Mammary microvascular endothelial cell (primary cell): ENCODE results near the gene NCCRP1. TPM values are rescaled to one million over a fixed set of nuclear protein-coding genes. Genes with fewer than 3 reads are reported as not detected.

ENCODE experiments used
- total RNA-seq: library from RNA; depleted of rRNA; stranded (reverse); fragments of >200 nt; gene quantifications from 2 replicates; pipeline ENCODE4 v1.2.3, GENCODE V29; 2015

NCCRP1 gene
- total RNA-seq: 0.15 TPM in 1 of 2 replicates, not detected in the other

DNA sequence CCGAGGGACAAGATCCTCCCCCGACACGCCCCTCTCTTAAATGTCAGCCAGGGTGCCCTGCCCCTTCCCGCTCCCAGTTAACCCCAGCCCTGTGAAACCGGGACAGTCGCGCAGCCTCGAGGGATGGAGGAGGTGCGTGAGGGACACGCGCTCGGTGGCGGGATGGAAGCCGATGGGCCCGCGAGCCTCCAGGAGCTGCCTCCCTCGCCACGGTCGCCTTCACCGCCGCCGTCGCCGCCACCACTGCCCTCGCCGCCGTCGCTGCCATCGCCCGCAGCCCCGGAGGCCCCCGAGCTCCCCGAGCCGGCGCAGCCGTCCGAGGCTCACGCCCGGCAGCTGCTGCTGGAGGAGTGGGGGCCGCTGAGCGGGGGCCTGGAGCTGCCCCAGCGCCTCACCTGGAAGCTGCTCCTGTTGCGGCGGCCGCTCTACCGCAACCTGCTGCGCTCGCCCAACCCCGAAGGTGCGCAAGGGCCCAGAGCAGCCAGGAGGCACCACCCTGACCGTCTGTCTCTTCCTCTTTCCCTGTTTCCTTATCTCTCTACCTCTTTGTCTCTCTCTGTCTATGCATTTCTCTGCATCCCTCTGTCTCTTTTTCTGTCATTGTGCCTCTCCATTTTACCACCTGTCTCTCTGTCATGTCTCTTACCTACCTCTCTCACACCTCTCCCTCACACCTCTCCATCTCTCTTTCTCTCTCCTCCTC, at the start of gene NCCRP1:
Gene NCCRP1, plus strand, starts transcription at position 105 of the 703 bp plus-strand sequence. Its CDS starts 19 bp downstream, at position 124.

GRCh38 chr19:39203372-39204341, 6.9 kb downstream of the NCCRP1 start, which contains the start of gene SYCN:
TSS of gene SYCN (minus strand) at chr19:39204263. CDS start at chr19:39204254, 9 bp downstream.

DNA sequence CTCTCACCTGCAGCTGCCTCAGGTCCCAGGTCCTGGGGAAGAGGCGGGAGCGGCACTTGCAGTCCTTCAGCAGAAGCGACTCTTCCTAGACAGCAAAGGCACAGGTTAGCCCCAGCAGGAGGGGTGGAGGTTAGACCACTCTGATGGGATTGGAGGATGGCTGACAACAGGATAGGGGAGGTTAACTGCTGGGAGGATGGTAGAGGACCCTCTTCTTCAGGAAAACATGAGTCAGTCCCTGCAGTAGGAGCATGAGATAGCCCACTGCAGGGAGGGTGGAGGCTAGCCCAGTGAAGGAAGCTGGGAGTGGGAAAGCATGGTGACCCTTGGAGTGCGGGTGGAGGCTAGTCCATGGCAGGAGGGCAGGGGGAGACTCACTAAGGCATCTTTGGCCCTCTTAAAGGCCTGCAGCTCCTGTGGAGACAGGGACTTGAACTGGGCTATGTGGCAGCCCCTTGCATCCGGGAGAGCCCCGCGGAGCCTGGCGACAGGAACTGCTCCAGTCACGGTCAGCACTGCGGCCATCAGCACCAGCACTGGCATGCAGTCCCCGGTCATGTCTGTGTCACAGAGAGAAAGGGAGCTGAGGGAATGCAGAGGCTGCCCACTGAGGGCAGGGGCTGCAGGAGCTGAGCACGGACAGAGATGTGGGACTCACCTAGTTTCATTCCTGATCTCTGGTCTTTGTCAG, 47.8 kb downstream of the NCCRP1 start, which contains the start of gene IFNL3:
Gene IFNL3, minus strand, starts transcription at position 597 of the 691 bp plus-strand sequence. Its CDS starts 39 bp downstream, at position 558.

DNA sequence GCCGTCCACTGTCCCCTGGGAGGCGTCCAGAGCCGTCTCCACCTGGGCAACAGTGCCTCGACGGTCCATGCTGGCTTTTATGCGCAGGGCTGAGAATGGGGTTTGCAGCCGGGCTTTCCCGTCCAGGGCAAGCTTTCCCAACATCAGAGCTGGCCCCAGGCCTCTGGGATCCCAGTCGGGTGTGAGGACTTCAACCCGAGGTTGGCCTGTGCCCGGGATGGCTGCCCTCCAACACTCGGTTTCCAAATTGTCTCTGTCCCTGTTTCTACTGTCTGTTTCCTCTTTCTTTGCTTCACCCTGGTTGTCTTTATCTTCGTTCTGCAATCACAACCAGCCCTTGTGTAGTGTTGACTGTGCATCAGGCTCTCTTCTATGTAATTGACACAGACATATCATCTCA, 52.0 kb downstream of the NCCRP1 start, which contains the start of gene IFNL4:
Gene IFNL4, minus strand, starts transcription at position 51 of the 400 bp plus-strand sequence.

Other genes starting within 250 kb of the NCCRP1 start
- gene FBXO17, start 221.2 kb upstream of the NCCRP1 start, total RNA-seq: 2.1 and 6.5 TPM in 2 replicates
- 0.34 and 2.7 TPM in 2 replicates for gene FBXO27, start 164.4 kb upstream of the NCCRP1 start, total RNA-seq
- gene ACP7, start 112.6 kb upstream of the NCCRP1 start, total RNA-seq: 0.10 and 0.33 TPM in 2 replicates
- 10.0 and 16.9 TPM in 2 replicates for gene PAK4, start 71.2 kb upstream of the NCCRP1 start, total RNA-seq
- not detected in 2 replicates for gene SYCN, start 7.3 kb downstream of the NCCRP1 start, total RNA-seq
- gene IFNL3, start 48.0 kb downstream of the NCCRP1 start, total RNA-seq: not detected in 2 replicates
- not detected in 2 replicates for gene IFNL4, start 51.9 kb downstream of the NCCRP1 start, total RNA-seq
- gene IFNL2, start 71.4 kb downstream of the NCCRP1 start, total RNA-seq: not detected in 2 replicates
- gene IFNL1, start 99.4 kb downstream of the NCCRP1 start, total RNA-seq: not detected in 2 replicates
- gene LRFN1, start 123.9 kb downstream of the NCCRP1 start, total RNA-seq: 0.25 and 0.47 TPM in 2 replicates
- 85.3 and 115 TPM in 2 replicates for gene GMFG, start 139.1 kb downstream of the NCCRP1 start, total RNA-seq
- gene SAMD4B, start 145.5 kb downstream of the NCCRP1 start, total RNA-seq: 40.3 and 43.9 TPM in 2 replicates
- 39.4 and 49.1 TPM in 2 replicates for gene PAF1, start 194.1 kb downstream of the NCCRP1 start, total RNA-seq
- gene MED29, start 194.4 kb downstream of the NCCRP1 start, total RNA-seq: 19.3 and 25.0 TPM in 2 replicates
- gene ZFP36, start 209.9 kb downstream of the NCCRP1 start, total RNA-seq: 17.3 and 17.5 TPM in 2 replicates
- 8.9 and 16.5 TPM in 2 replicates for gene PLEKHG2, start 215.7 kb downstream of the NCCRP1 start, total RNA-seq
- 1,349 and 1,363 TPM in 2 replicates for gene RPS16, start 239.0 kb downstream of the NCCRP1 start, total RNA-seq
- 72.3 and 79.9 TPM in 2 replicates for gene SUPT5H, start 248.6 kb downstream of the NCCRP1 start, total RNA-seq